Measurements from ENCODE around the gene SCAF8.
"Not testable (repeated sequence)": the region's sequence is repeated elsewhere in the genome, so short reads cannot be mapped to it uniquely, and the experiment has no call there.

Gene SCAF8

GRCh38 chr6:154733183-154733625 lies at the start of gene SCAF8:
TSS of gene SCAF8 (plus strand) at chr6:154733416. CDS start at chr6:154733901, 485 bp downstream.
- peak; percentile 61 for DNase-seq

- DNase-seq, result no peak
Observed at GRCh38 chr6:154683756-154684523, 49.3 kb upstream of the SCAF8 start.

- DNase-seq, result no peak
Observed at GRCh38 chr6:154686162-154686561, 47.1 kb upstream of the SCAF8 start.

GRCh38 chr6:154689493-154690255 lies 43.5 kb upstream of the SCAF8 start:
- DNase-seq, result peak; percentile 51

- no peak for DNase-seq
Observed at GRCh38 chr6:154690857-154691256, 42.4 kb upstream of the SCAF8 start.

GRCh38 chr6:154696661-154697060 lies 36.6 kb upstream of the SCAF8 start:
- DNase-seq, result no peak

- no peak for DNase-seq
Observed at GRCh38 chr6:154703124-154703523, 30.1 kb upstream of the SCAF8 start.

- DNase-seq, result no peak
Observed at GRCh38 chr6:154705471-154706113, 27.6 kb upstream of the SCAF8 start.

- no peak for DNase-seq
Observed at GRCh38 chr6:154706389-154706788, 26.8 kb upstream of the SCAF8 start.

- DNase-seq, result no peak
Observed at GRCh38 chr6:154709621-154710020, 23.6 kb upstream of the SCAF8 start.

GRCh38 chr6:154710689-154711088 lies 22.5 kb upstream of the SCAF8 start:
- DNase-seq, result no peak

GRCh38 chr6:154715446-154715845 lies 17.8 kb upstream of the SCAF8 start:
- no peak for DNase-seq

- not testable (repeated sequence) for DNase-seq
Observed at GRCh38 chr6:154716350-154716749, 16.9 kb upstream of the SCAF8 start.

- no peak for DNase-seq
Observed at GRCh38 chr6:154719433-154719832, 13.8 kb upstream of the SCAF8 start.

GRCh38 chr6:154719854-154720253 lies 13.4 kb upstream of the SCAF8 start:
- no peak for DNase-seq

GRCh38 chr6:154721460-154721859 lies 11.8 kb upstream of the SCAF8 start:
- DNase-seq, result no peak

GRCh38 chr6:154726887-154727286 lies 6.3 kb upstream of the SCAF8 start:
- DNase-seq, result no peak

- no peak for DNase-seq
Observed at GRCh38 chr6:154731296-154732218, 1.7 kb upstream of the SCAF8 start.

- peak; percentile 61 for DNase-seq
Observed at GRCh38 chr6:154732538-154733182, 556 bp upstream of the SCAF8 start.

- DNase-seq, result peak; percentile 96
Observed at GRCh38 chr6:154733626-154734382, 588 bp downstream of the SCAF8 start.

- no peak for DNase-seq
Observed at GRCh38 chr6:154736618-154737259, 3.5 kb downstream of the SCAF8 start.
